ENCODE data around the gene TTLL4. TPM values are rescaled to one million over a fixed set of nuclear protein-coding genes. Genes with fewer than 3 reads are reported as not detected.

TTLL4 gene
- total and polyA plus RNA-seq, 8 donors, result 26.0 to 52.0 (median 41.3) TPM

DNA sequence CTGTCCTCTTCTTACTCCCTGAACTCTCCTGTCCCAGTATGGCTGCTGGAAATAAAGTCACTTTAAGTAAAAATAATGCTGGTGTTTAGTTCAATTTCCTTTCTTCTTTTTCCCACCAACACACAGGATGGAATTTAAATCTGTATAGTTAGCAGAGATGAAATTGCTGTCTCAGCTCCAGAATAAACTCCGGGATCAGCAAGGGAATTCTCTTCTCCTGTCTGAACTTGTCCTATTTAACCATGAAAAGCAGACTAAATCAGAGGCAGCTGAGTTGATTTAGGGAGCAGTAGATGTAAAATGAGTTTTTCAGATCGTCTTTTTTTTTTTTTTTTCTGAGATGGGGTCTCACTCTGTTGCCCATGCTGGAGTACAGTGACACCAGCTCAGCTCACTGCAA lies 25.9 kb downstream of the TTLL4 start:
- ATAC-seq (no peak), DNase-seq (no peak)
- H3K9me3 ChIP-seq, result no peaks in the 10 kb centered on the region
- H3K27me3 ChIP-seq, result no peaks in the 10 kb centered on the region
- H3K4me1 ChIP-seq, result peaks cover 15 to 40% of the 10 kb centered on the region in 2 donors
- no peak overlapping the region for H3K27ac ChIP-seq
- peaks cover 0 to 41% of the 10 kb centered on the region in 2 donors for H3K36me3 ChIP-seq
- intact Hi-C loops (cut with DNase I), result no loop called here
- TF ChIP-seq CTCF (IDR thresholded peaks at IDR 0.05), result no peak
- H3K4me3 ChIP-seq, result no peak overlapping the region

- no peak overlapping the region for H3K4me3 ChIP-seq
- peaks cover 0 to 38% of the 10 kb centered on the region in 2 donors for H3K4me1 ChIP-seq
- ATAC-seq, result peak; percentile 15
- H3K36me3 ChIP-seq, result peaks cover 0 to 79% of the 10 kb centered on the region in 2 donors
- H3K27me3 ChIP-seq, result no peaks in the 10 kb centered on the region
- intact Hi-C loops (cut with DNase I), result no loop called here
- H3K27ac ChIP-seq, result peak overlapping the region in 1 of 2 donors; percentile 83
- DNase-seq, result no peak
- no peaks in the 10 kb centered on the region for H3K9me3 ChIP-seq
- no peak for TF ChIP-seq CTCF (IDR thresholded peaks at IDR 0.05)
Measured at GRCh38 chr2:218743068-218743467, 32.4 kb downstream of the TTLL4 start.

DNA sequence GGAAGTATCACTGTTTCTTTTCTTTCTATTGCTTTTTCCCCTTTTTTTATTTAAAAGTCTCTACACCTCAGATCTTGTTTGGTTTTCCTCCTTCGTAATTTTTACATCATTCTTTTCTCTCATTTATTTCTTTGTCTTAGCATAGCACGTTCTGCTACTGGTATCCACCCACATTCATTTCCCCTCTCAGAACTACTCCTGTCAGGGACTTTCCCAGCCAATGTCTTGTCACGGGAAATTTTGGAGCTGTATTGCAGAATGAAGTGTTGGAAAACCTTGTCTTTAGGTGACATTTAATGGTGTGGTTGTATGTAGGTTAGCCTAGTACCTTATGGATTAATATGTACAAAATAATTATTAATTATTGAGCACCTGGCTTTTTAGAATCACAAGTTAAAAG lies 34.0 kb downstream of the TTLL4 start:
- TF ChIP-seq CTCF (IDR thresholded peaks at IDR 0.05), result no peak
- peaks cover 0 to 80% of the 10 kb centered on the region in 2 donors for H3K36me3 ChIP-seq
- ATAC-seq (peak; percentile 44), DNase-seq (no peak)
- no peak overlapping the region for H3K4me3 ChIP-seq
- H3K27ac ChIP-seq, result peak overlapping the region; percentile 34 to 83
- no peaks in the 10 kb centered on the region for H3K27me3 ChIP-seq
- no peaks in the 10 kb centered on the region for H3K9me3 ChIP-seq
- peaks cover 0 to 50% of the 10 kb centered on the region in 2 donors for H3K4me1 ChIP-seq
- intact Hi-C loops (cut with DNase I), result no loop called here

- no peak overlapping the region for H3K4me3 ChIP-seq
- TF ChIP-seq CTCF (IDR thresholded peaks at IDR 0.05), result no peak
- DNase-seq (peak in 1 of 4 donors; percentile 59), ATAC-seq (peak; percentile 81)
- no peaks in the 10 kb centered on the region for H3K9me3 ChIP-seq
- intact Hi-C loops (cut with DNase I), result no loop called here
- H3K4me1 ChIP-seq, result peaks cover 0 to 50% of the 10 kb centered on the region in 2 donors
- H3K27me3 ChIP-seq, result no peaks in the 10 kb centered on the region
- H3K27ac ChIP-seq, result peak overlapping the region; percentile 34 to 83
- peaks cover 0 to 80% of the 10 kb centered on the region in 2 donors for H3K36me3 ChIP-seq
Measured at GRCh38 chr2:218745160-218745558, 34.5 kb downstream of the TTLL4 start.

DNA sequence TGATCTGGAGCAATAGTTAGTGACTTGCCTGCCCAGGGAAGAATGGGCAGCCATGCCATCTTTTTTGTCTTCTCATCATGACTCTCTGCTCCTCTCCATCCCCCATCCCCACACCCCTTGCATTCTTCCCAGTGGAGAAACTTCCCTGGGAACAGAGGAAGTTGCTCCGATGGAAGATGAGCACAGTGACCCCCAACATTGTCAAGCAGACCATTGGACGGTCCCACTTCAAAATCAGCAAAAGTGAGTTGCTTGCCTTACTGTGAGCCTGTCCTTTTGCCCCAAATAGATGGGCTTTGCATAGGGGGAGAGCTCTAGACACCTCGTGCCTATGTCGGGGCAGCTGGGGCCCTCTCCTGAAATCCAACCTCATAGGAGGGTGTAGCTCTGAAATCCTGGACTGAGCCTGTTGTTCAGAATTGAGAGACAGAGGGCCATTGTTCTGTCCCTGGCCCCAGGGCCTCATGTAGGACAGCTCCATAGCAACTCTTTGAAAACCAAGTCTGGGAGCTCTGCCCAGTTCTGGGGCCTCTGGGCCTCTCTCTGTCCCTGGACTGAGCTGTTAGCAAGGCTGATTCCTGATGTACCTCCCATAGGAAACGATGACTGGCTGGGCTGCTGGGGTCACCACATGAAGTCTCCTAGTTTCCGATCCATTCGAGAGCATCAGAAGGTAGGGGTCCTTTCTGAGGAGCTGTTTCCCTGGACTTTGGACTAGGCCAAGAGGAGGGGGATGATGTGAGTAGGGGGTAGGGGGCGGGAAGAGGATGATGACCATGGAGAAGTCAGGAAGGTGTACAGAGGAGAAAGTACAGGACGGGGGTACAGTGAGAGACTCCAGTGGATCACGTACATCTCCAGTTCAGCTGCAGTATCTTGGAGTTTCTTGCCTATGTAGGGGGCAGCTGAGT lies 35.2 kb downstream of the TTLL4 start:
- no peaks in the 10 kb centered on the region for H3K9me3 ChIP-seq
- H3K27me3 ChIP-seq, result no peaks in the 10 kb centered on the region
- peaks cover 0 to 80% of the 10 kb centered on the region in 2 donors for H3K36me3 ChIP-seq
- peak overlapping the region in 1 of 2 donors; percentile 83 for H3K27ac ChIP-seq
- intact Hi-C loops (cut with DNase I), result no loop called here
- H3K4me1 ChIP-seq, result peaks cover 0 to 50% of the 10 kb centered on the region in 2 donors
- no peak for TF ChIP-seq CTCF (IDR thresholded peaks at IDR 0.05)
- DNase-seq (peak in 1 of 4 donors; percentile 43), ATAC-seq (peak; percentile 23)
- no peak overlapping the region for H3K4me3 ChIP-seq

All from left lung (tissue), 10 donors.